Measurements from ENCODE around the gene HEATR1.

GRCh38 chr1:236590553-236591150 is 13.7 kb downstream of the HEATR1 start:
- TF ChIP-seq CTCF (conservative IDR thresholded peaks at IDR 0.05; ENCODE audit: low read length), result no peak
- TF ChIP-seq EZH2phosphoT487 (IDR thresholded peaks at IDR 0.05; ENCODE audit: borderline replicate concordance, low read depth, low read length), result no peak
